Lower lobe of right lung (tissue), 2 donors: ENCODE measurements around the gene FADS6. TPM values are rescaled to one million over a fixed set of nuclear protein-coding genes. Genes with fewer than 3 reads are reported as not detected.
A peak's percentile ranks its signal among the peaks of the same experiment; 100 is the strongest.

ENCODE experiments used
- ATAC-seq, 2 donors: fragments of 200-7000 bp; cut with Tn5 transposase; one replicate each; pipeline ENCODE4 v1.9.1; 2020 to 2022; ENCODE audit warnings: mild to moderate bottlenecking in 2 of 2, moderate library complexity in 2 of 2
- DNase-seq: peaks from one replicate; pipeline ENCODE4 v3.0.0-alpha.2; 2020
- H3K27ac ChIP-seq: fragments of 200-600 bp; one replicate; pipeline ENCODE4 v1.8.0; 2022
- H3K27me3 ChIP-seq: fragments of 200-600 bp; one replicate; pipeline ENCODE4 v1.8.0; 2022; ENCODE audit warnings: low read depth
- H3K36me3 ChIP-seq: fragments of 200-600 bp; one replicate; pipeline ENCODE4 v1.8.0; 2022; ENCODE audit warnings: mild to moderate bottlenecking
- H3K4me1 ChIP-seq: fragments of 200-600 bp; one replicate; pipeline ENCODE4 v1.8.0; 2022
- H3K4me3 ChIP-seq: fragments of 200-600 bp; one replicate; pipeline ENCODE4 v1.8.0; 2022; ENCODE audit warnings: mild to moderate bottlenecking
- H3K9me3 ChIP-seq: fragments of 200-600 bp; one replicate; pipeline ENCODE4 v1.8.0; 2022
- CTCF ChIP-seq: fragments of 200-600 bp; IDR thresholded peaks from one replicate; pipeline ENCODE4 v1.8.0; 2022; ENCODE audit warnings: antibody characterized with exemption, mild to moderate bottlenecking
- intact Hi-C: fragments of 100-400 bp; cut with DNase I; formaldehyde crosslinking; loops from one replicate; pipeline ENCODE4 v1.11.0; 2022
- total RNA-seq: library from RNA; stranded (reverse); fragmentation: NEBNext Ultra II Directional; extraction: Animal tissue kit (Norgen Biotek cat#: 25700); gene quantifications from one replicate; pipeline ENCODE4 v1.2.1, GENCODE V29; 2021
- donor health status: DM: no; HTN: yes; CAD: no; lungs with severe emphysema.

The FADS6 gene
- total RNA-seq, 1 donor from 2014 or later = not detected

GRCh38 chr17:74852237-74853047, 41.0 kb downstream of the FADS6 start:
- Histone ChIP-seq H3K9me3 (no peaks in the 10 kb centered on the region), H3K4me1 (peaks cover 11% of the 10 kb centered on the region), H3K27me3 (peaks cover 68% of the 10 kb centered on the region), H3K27ac (no peak overlapping the region), H3K4me3 (peak overlapping the region; percentile 25), H3K36me3 (no peaks in the 10 kb centered on the region)
- intact Hi-C loops = no loop called here
- peak; percentile 82 to 88 for ATAC-seq
- DNase-seq = peak; percentile 62
- no peak for TF ChIP-seq CTCF

- intact Hi-C loops = no loop called here
- peaks cover 11% of the 10 kb centered on the region for H3K4me1 ChIP-seq
- TF ChIP-seq CTCF = no peak
- no peak overlapping the region for H3K4me3 ChIP-seq
- H3K9me3 ChIP-seq = no peaks in the 10 kb centered on the region
- H3K27me3 ChIP-seq = peaks cover 61% of the 10 kb centered on the region
- no peaks in the 10 kb centered on the region for H3K36me3 ChIP-seq
- DNase-seq = no peak
- no peak for ATAC-seq
- H3K27ac ChIP-seq = no peak overlapping the region
Measured at GRCh38 chr17:74851612-74852236, 41.7 kb downstream of the FADS6 start.

DNA sequence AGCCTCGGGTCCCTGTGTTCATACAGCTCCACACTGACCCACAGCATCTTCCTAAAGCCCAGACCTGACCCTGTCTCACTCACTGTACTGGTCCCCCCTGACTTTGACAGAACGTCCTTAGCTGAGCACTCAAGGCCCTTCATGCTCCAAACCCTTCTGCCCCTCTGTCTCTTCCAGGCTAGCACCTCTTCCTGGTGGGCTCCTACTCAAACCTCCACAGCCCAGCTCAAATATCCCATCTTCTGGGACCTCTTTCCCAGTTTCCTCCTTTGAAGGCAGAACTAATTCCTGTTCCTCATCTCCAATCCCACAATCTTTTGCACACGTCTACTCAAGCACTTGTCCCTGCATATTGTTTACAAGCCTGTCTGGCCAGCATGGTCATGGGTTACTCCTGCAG, 42.5 kb downstream of the FADS6 start:
- Histone ChIP-seq H3K4me1 (peaks cover 11% of the 10 kb centered on the region), H3K9me3 (no peaks in the 10 kb centered on the region), H3K27me3 (peaks cover 57% of the 10 kb centered on the region), H3K36me3 (no peaks in the 10 kb centered on the region), H3K27ac (no peak overlapping the region), H3K4me3 (no peak overlapping the region)
- intact Hi-C loops = no loop called here
- TF ChIP-seq CTCF = no peak
- no peak for DNase-seq
- no peak for ATAC-seq

- intact Hi-C loops = no loop called here
- Histone ChIP-seq H3K27me3 (peaks cover 52% of the 10 kb centered on the region), H3K9me3 (no peaks in the 10 kb centered on the region), H3K4me1 (peaks cover 11% of the 10 kb centered on the region), H3K4me3 (no peak overlapping the region), H3K36me3 (no peaks in the 10 kb centered on the region), H3K27ac (no peak overlapping the region)
- ATAC-seq (no peak), DNase-seq (no peak)
- no peak for TF ChIP-seq CTCF
Measured at GRCh38 chr17:74850310-74850709, 43.1 kb downstream of the FADS6 start.

DNA sequence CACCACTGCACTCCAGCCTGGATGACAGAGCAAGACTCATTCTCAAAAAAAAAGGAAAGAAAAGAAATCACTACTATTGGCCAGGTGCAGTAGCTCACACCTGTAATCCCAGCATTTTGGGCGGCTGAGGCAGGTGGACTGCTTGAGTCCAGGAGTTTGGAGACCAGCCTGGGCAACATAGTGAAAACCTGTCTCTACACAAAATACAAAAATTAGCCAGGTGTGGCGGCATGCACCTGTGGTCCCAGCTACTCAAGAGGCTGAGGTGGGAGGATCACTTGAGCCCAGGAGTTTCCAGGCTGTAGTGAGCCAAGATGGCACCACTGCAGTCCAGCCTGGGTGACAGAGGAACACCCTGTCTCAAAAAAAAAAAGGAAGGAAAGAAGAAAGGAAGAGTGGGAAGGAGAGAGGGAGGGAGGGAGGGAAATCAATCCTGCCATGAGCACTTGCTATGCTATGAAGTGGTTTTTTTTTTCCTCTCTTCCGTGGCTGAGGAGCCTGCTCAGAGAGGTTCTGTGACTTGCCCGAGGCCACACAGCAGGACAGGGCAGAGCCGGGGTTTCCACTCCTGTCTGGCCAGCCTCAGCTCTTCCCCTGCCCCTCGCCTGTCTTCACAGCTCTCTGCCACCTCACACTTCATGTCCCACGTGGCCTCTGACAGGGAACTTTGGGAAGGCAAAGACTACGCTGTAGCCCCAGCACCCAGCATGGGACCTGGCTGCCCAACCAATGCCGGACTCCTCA, 44.6 kb downstream of the FADS6 start:
- H3K4me1 ChIP-seq = peaks cover 11% of the 10 kb centered on the region
- peaks cover 39% of the 10 kb centered on the region for H3K27me3 ChIP-seq
- ATAC-seq (no peak), DNase-seq (no peak)
- H3K36me3 ChIP-seq = no peaks in the 10 kb centered on the region
- no peak overlapping the region for H3K4me3 ChIP-seq
- H3K27ac ChIP-seq = no peak overlapping the region
- no peak for TF ChIP-seq CTCF
- intact Hi-C loops = no loop called here
- no peaks in the 10 kb centered on the region for H3K9me3 ChIP-seq
